PC-9 (cell line): ENCODE data around the gene DAB2. TPM values are rescaled to one million over a fixed set of nuclear protein-coding genes. Genes with fewer than 3 reads are reported as not detected.
A peak's percentile ranks its signal among the peaks of the same experiment; 100 is the strongest.

ENCODE experiments used
- Bru-seq: library from RNA; stranded (reverse); fragments of 400-500 nt; gene quantifications from one replicate; lab custom pipeline; 2021; lab: Mats Ljungman, UMichigan
- BruChase-seq, 2 experiments: library from RNA; stranded (reverse); fragments of 400-500 nt; gene quantifications; one replicate each; lab custom pipeline; 2021; lab: Mats Ljungman, UMichigan
- BruUV-seq: library from RNA; stranded (reverse); fragments of 400-500 nt; replicated peaks from 2 replicates; lab custom pipeline; 2021; lab: Mats Ljungman, UMichigan
- CTCF ChIA-PET: fragments of 300-600 bp; sonication (Branson Sonifier 250); formaldehyde crosslinking; loops from one replicate; lab custom pipeline; 2022; ENCODE audit warnings: antibody characterized with exemption; lab: Charles Lee
- POLR2A ChIA-PET: fragments of 300-600 bp; sonication (Branson Sonifier 250); formaldehyde crosslinking; loops from one replicate; lab custom pipeline; 2022; ENCODE audit warnings: antibody characterized with exemption; ENCODE audit not compliant: unreplicated experiment; lab: Charles Lee
- DNase-seq, 2 experiments: peaks; one replicate each; pipeline versions ENCODE4 v3.0.0 to v3.0.0-alpha.2; 2015 to 2022; ENCODE audit warnings: mixed read lengths in 1 of 2
- H2AFZ ChIP-seq: fragments of 200-600 bp; sonication (generic); 2 replicates; pipeline ENCODE4 v1.8.1; 2017; ENCODE audit warnings: antibody characterized with exemption
- H3F3A ChIP-seq: fragments of 200-600 bp; sonication (generic); 2 replicates; pipeline ENCODE4 v1.8.1; 2017; ENCODE audit warnings: antibody characterized with exemption, mild to moderate bottlenecking, low read depth; ENCODE audit not compliant: insufficient read depth
- H3K27ac ChIP-seq: fragments of 200-600 bp; sonication (generic); 2 replicates; pipeline ENCODE4 v1.6.1; 2016; ENCODE audit warnings: mixed run types
- H3K27me3 ChIP-seq: fragments of 200-600 bp; sonication (generic); 2 replicates; pipeline ENCODE4 v1.6.1; 2016; ENCODE audit warnings: low read depth, mixed run types; ENCODE audit not compliant: insufficient read depth
- H3K36me3 ChIP-seq: fragments of 200-600 bp; sonication (generic); 2 replicates; pipeline ENCODE4 v1.6.1; 2016; ENCODE audit warnings: low read depth, mixed run types
- H3K4me1 ChIP-seq: fragments of 200-600 bp; sonication (generic); replicated peaks from 2 replicates; pipeline ENCODE4 v1.6.1; 2016; ENCODE audit warnings: mixed run types; ENCODE audit not compliant: insufficient read depth
- H3K4me2 ChIP-seq: fragments of 200-600 bp; sonication (generic); 2 replicates; pipeline ENCODE4 v1.6.1; 2017; ENCODE audit warnings: mixed run types
- H3K4me3 ChIP-seq: fragments of 200-600 bp; sonication (generic); 2 replicates; pipeline ENCODE4 v1.6.1; 2016; ENCODE audit warnings: mixed run types
- H3K79me2 ChIP-seq: fragments of 200-600 bp; sonication (generic); 2 replicates; pipeline ENCODE4 v1.6.1; 2017; ENCODE audit warnings: low read depth, mixed run types
- H3K9me2 ChIP-seq: fragments of 200-600 bp; sonication (generic); 2 replicates; pipeline ENCODE4 v1.8.1; 2017; ENCODE audit warnings: mild to moderate bottlenecking; ENCODE audit not compliant: insufficient read depth
- H3K9me3 ChIP-seq: fragments of 200-600 bp; sonication (generic); 2 replicates; pipeline ENCODE4 v1.8.1; 2016; ENCODE audit warnings: low read depth; ENCODE audit not compliant: insufficient read depth
- H4K20me1 ChIP-seq: fragments of 200-600 bp; sonication (generic); 2 replicates; pipeline ENCODE4 v1.8.1; 2017; ENCODE audit not compliant: insufficient read depth
- CTCF ChIP-seq: fragments of 200-600 bp; sonication (generic); conservative IDR thresholded peaks from 2 replicates; pipeline ENCODE4 v1.6.1; 2017; ENCODE audit warnings: mixed run types, antibody characterized with exemption, mild to moderate bottlenecking, moderate library complexity
- EZH2 ChIP-seq: fragments of 200-600 bp; sonication (generic); IDR thresholded peaks from 2 replicates; pipeline ENCODE4 v1.8.0; 2017; ENCODE audit warnings: antibody characterized with exemption, low read depth
- intact Hi-C: fragments of 100-400 bp; cut with micrococcal nuclease; formaldehyde crosslinking; loops from one replicate; pipeline ENCODE4 v1.10.0; 2022; ENCODE audit not compliant: unreplicated experiment
- long read RNA-seq: library from polyadenylated mRNA; stranded (forward); transcript quantifications from one replicate; pipeline ENCODE4 v2.0.0, GENCODE V29; 2022
- total RNA-seq: library from RNA; stranded (reverse); gene quantifications from 2 replicates; pipeline ENCODE4 v1.2.3, GENCODE V29; 2021

DAB2 gene
- 21.0 and 25.8 TPM in 2 replicates for total RNA-seq
- Bru-seq, nascent RNA, result percentile 62 among the genes with signal in this experiment
- percentile 71 among the genes with signal in this experiment for BruChase-seq, experiment 1, labeled RNA remaining after a 2-hour chase
- percentile 60 among the genes with signal in this experiment for BruChase-seq, experiment 2, labeled RNA remaining after a 6-hour chase
- long read RNA-seq, full-length matches to known transcripts, result 16 of 25 reads
- long read RNA-seq, partial matches to known transcripts, result 5 of 25 reads
- long read RNA-seq, other reads (novel, unspliced or antisense), result 4 of 25 reads

GRCh38 chr5:39424736-39425637 is at the start of gene DAB2:
DAB2 (minus strand) TSS chr5:39424980; CDS start chr5:39394320, 30,660 bp downstream.
- Histone ChIP-seq H3K4me2 (peak within 1 kb of the TSS; percentile 88), H3K9me3 (no peaks in the 10 kb centered on the region), H3K9me2 (no peaks in the 10 kb centered on the region), H3K79me2 (no peaks in the 10 kb centered on the region), H3K4me1 (peaks cover 28% of the 10 kb centered on the region), H3K36me3 (no peaks in the 10 kb centered on the region), H3K27ac (peak within 1 kb of the TSS; percentile 49), H3K27me3 (no peaks in the 10 kb centered on the region), H3K4me3 (peak within 1 kb of the TSS; percentile 72), H4K20me1 (no peaks in the 10 kb centered on the region), H3F3A (peaks cover 18% of the 10 kb centered on the region), H2AFZ (peak within 1 kb of the TSS; percentile 87)
- TF ChIP-seq EZH2 (no peak), CTCF (peak; percentile 64)
- POLR2A ChIA-PET, result interaction anchor here (0.6 to 1.4 kb wide), 16 partner anchors 22 to 1004 kb away, joined by 3 to 23 read pairs (median 5); partner anchors contain the start of gene FYB1
- intact Hi-C loops, result loop anchor here (1.0 to 5.0 kb wide), 6 partner anchors 26 to 208 kb away; partner anchors contain the start of gene FYB1
- no TSS peak for BruUV-seq
- DNase-seq, result peak; percentile 80 to 92
- CTCF ChIA-PET, result interaction anchor here (0.5 to 2.5 kb wide), 17 partner anchors 14 to 351 kb away, joined by 3 to 19 read pairs (median 4); no protein-coding TSS in a partner anchor

GRCh38 chr5:39473156-39473775 is 48.5 kb upstream of the DAB2 start:
- ChIA-PET CTCF (no interaction called here), POLR2A (interaction anchor here (0.7 kb wide), 1 partner anchor 70 kb away, joined by 3 read pairs; no protein-coding TSS in a partner anchor)
- Histone ChIP-seq H2AFZ (no peak overlapping the region), H3K27ac (no peak overlapping the region), H3F3A (no peaks in the 10 kb centered on the region), H3K9me3 (no peaks in the 10 kb centered on the region), H3K27me3 (no peaks in the 10 kb centered on the region), H3K36me3 (no peaks in the 10 kb centered on the region), H3K4me1 (no peaks in the 10 kb centered on the region), H3K9me2 (peaks cover 4% of the 10 kb centered on the region; the same call in 1 of the 2 replicates), H3K79me2 (no peaks in the 10 kb centered on the region), H4K20me1 (no peaks in the 10 kb centered on the region), H3K4me3 (no peak overlapping the region), H3K4me2 (no peak overlapping the region)
- intact Hi-C loops, result no loop called here
- no TSS peak for BruUV-seq
- DNase-seq, result no peak
- TF ChIP-seq EZH2 (no peak), CTCF (no peak)
